H9 (cell line): ENCODE results near the gene ACTRT3. TPM values are rescaled to one million over a fixed set of nuclear protein-coding genes. Genes with fewer than 3 reads are reported as not detected.

Experiments used
- DNase-seq: peaks from one replicate; pipeline ENCODE4 v3.0.0-alpha.2; 2017
- H2AFZ ChIP-seq: one replicate; pipeline ENCODE4 v1.6.1; 2013; ENCODE audit warnings: mild to moderate bottlenecking, low read length, control low read depth, moderate library complexity
- H2AK5ac ChIP-seq: 2 replicates; pipeline ENCODE4 v1.6.1; 2013; ENCODE audit warnings: low read length, control low read depth, mixed read lengths; ENCODE audit not compliant: insufficient read length
- H2BK120ac ChIP-seq: one replicate; pipeline ENCODE4 v1.6.1; 2013; ENCODE audit warnings: low read depth, mild to moderate bottlenecking, low read length, control low read depth, inconsistent platforms; ENCODE audit not compliant: poor library complexity, severe bottlenecking
- H2BK12ac ChIP-seq: 2 replicates; pipeline ENCODE4 v1.6.1; 2013; ENCODE audit warnings: low read length, control low read depth, mixed read lengths, low read depth; ENCODE audit not compliant: insufficient read length
- H2BK15ac ChIP-seq: 2 replicates; pipeline ENCODE4 v1.6.1; 2013; ENCODE audit warnings: low read depth, low read length, control low read depth
- H2BK20ac ChIP-seq: one replicate; pipeline ENCODE4 v1.6.1; 2013; ENCODE audit warnings: low read depth, mild to moderate bottlenecking, low read length, control low read depth, inconsistent platforms; ENCODE audit not compliant: poor library complexity, severe bottlenecking
- H2BK5ac ChIP-seq: 2 replicates; pipeline ENCODE4 v1.6.1; 2013; ENCODE audit warnings: low read length, control low read depth, mixed read lengths; ENCODE audit not compliant: insufficient read length
- H3K14ac ChIP-seq: 2 replicates; pipeline ENCODE4 v1.6.1; 2013; ENCODE audit warnings: low read length, control low read depth; ENCODE audit not compliant: insufficient read depth
- H3K18ac ChIP-seq: 2 replicates; pipeline ENCODE4 v1.6.1; 2013; ENCODE audit warnings: low read depth, mild to moderate bottlenecking, mixed read lengths, low read length, control low read depth; ENCODE audit not compliant: insufficient read length
- H3K23ac ChIP-seq: 2 replicates; pipeline ENCODE4 v1.6.1; 2013; ENCODE audit warnings: low read length, control low read depth, mixed read lengths, low read depth; ENCODE audit not compliant: insufficient read length
- H3K23me2 ChIP-seq: 2 replicates; pipeline ENCODE4 v1.6.1; 2013; ENCODE audit warnings: low read depth, mild to moderate bottlenecking, mixed read lengths, low read length, control low read depth; ENCODE audit not compliant: insufficient read length, poor library complexity, severe bottlenecking
- H3K27ac ChIP-seq: 2 replicates; pipeline ENCODE4 v1.5.1; 2013; ENCODE audit warnings: low read length, control low read depth, mixed read lengths, low read depth; ENCODE audit not compliant: insufficient read length
- H3K27me3 ChIP-seq: 2 replicates; pipeline ENCODE4 v1.6.1; 2013; ENCODE audit warnings: low read length, control low read depth, inconsistent platforms; ENCODE audit not compliant: insufficient read depth
- H3K4ac ChIP-seq: 2 replicates; pipeline ENCODE4 v1.6.1; 2013; ENCODE audit warnings: low read depth, mild to moderate bottlenecking, control low read depth, inconsistent platforms, low read length, moderate library complexity
- H3K4me1 ChIP-seq: 2 replicates; pipeline ENCODE4 v1.6.1; 2013; ENCODE audit warnings: low read length, control low read depth, inconsistent platforms; ENCODE audit not compliant: insufficient read depth
- H3K4me2 ChIP-seq: 2 replicates; pipeline ENCODE4 v1.6.1; 2013; ENCODE audit warnings: low read length, control low read depth, mixed read lengths; ENCODE audit not compliant: insufficient read length, insufficient read depth
- H3K56ac ChIP-seq: 2 replicates; pipeline ENCODE4 v1.6.1; 2013; ENCODE audit warnings: low read depth, mild to moderate bottlenecking, mixed read lengths, low read length, control low read depth; ENCODE audit not compliant: insufficient read length
- H3K79me1 ChIP-seq: 2 replicates; pipeline ENCODE4 v1.6.1; 2013; ENCODE audit warnings: low read depth, mild to moderate bottlenecking, moderate library complexity, low read length, control low read depth, inconsistent platforms; ENCODE audit not compliant: insufficient read depth, poor library complexity, severe bottlenecking
- H3K79me2 ChIP-seq: 2 replicates; pipeline ENCODE4 v1.6.1; 2013; ENCODE audit warnings: low read length, control low read depth, inconsistent platforms; ENCODE audit not compliant: insufficient read depth
- H3K9ac ChIP-seq: 2 replicates; pipeline ENCODE4 v1.6.1; 2013; ENCODE audit warnings: low read length, control low read depth, mixed read lengths; ENCODE audit not compliant: insufficient read length; ENCODE audit errors: extremely low read depth
- H3K9me3 ChIP-seq: one replicate; pipeline ENCODE4 v1.6.1; 2013; ENCODE audit warnings: low read depth, low read length, inconsistent platforms; ENCODE audit not compliant: control insufficient read depth
- H3T11ph ChIP-seq: one replicate; pipeline ENCODE4 v1.6.1; 2013; ENCODE audit warnings: mild to moderate bottlenecking, low read length, control low read depth, inconsistent platforms
- H4K20me1 ChIP-seq: one replicate; pipeline ENCODE4 v1.6.1; 2013; ENCODE audit not compliant: control insufficient read depth, insufficient read length, insufficient read depth
- H4K5ac ChIP-seq: 2 replicates; pipeline ENCODE4 v1.6.1; 2013; ENCODE audit warnings: low read depth, mild to moderate bottlenecking, mixed read lengths, low read length, control low read depth; ENCODE audit not compliant: insufficient read length
- H4K8ac ChIP-seq: replicated peaks from 2 replicates; pipeline ENCODE4 v1.6.1; 2013; ENCODE audit warnings: low read length, control low read depth, mixed read lengths, low read depth; ENCODE audit not compliant: insufficient read length
- H4K91ac ChIP-seq: 2 replicates; pipeline ENCODE4 v1.6.1; 2013; ENCODE audit warnings: low read depth, mild to moderate bottlenecking, moderate library complexity, mixed read lengths, low read length, control low read depth; ENCODE audit not compliant: insufficient read length
- H3K27ac Mint-ChIP-seq, 3 experiments: 2 replicates in 2 of 3; 3 replicates in 1 of 3; pipeline ENCODE4 v1.8.0; 2020 to 2021; ENCODE audit warnings: mixed read lengths in 3 of 3, mild to moderate bottlenecking in 1 of 3, moderate library complexity in 1 of 3
- H3K27me3 Mint-ChIP-seq: 2 replicates; pipeline ENCODE4 v1.8.0; 2021; ENCODE audit warnings: low read depth, mild to moderate bottlenecking, moderate library complexity, mixed read lengths
- H3K36me3 Mint-ChIP-seq, 3 experiments: 2 replicates in 2 of 3; 3 replicates in 1 of 3; pipeline ENCODE4 v1.8.0; 2020 to 2021; ENCODE audit warnings: low read depth in 3 of 3, mixed read lengths in 3 of 3; ENCODE audit not compliant: insufficient read depth in 1 of 3
- H3K4me1 Mint-ChIP-seq, 2 experiments: 2 replicates each; pipeline ENCODE4 v1.8.0; 2020; ENCODE audit warnings: mixed read lengths in 2 of 2
- H3K4me3 Mint-ChIP-seq, 2 experiments: 2 replicates in 1 of 2; 3 replicates in 1 of 2; pipeline ENCODE4 v1.8.0; 2020 to 2021; ENCODE audit warnings: mild to moderate bottlenecking in 2 of 2, mixed read lengths in 2 of 2, moderate library complexity in 1 of 2
- H3K9me3 Mint-ChIP-seq, 2 experiments: 2 replicates in 1 of 2; 3 replicates in 1 of 2; pipeline ENCODE4 v1.8.0; 2020; ENCODE audit warnings: mild to moderate bottlenecking in 2 of 2, mixed read lengths in 2 of 2, moderate library complexity in 1 of 2
- WGBS: extraction: QIAGEN DNeasy Blood & Tissue Kit; methylation state at CpG from one replicate; pipeline ENCODE4 v1.1.7; 2013; ENCODE audit warnings: missing lambda C conversion rate, low lambda C conversion rate, mixed read lengths; ENCODE audit not compliant: insufficient read length; ENCODE audit errors: extremely low coverage; 5-methylcytosine and 5-hydroxymethylcytosine counted together
- total RNA-seq: library from RNA; stranded (reverse); gene quantifications from 2 replicates; pipeline ENCODE4 v1.2.1, GENCODE V29; 2021
- TF ChIP-seq, protein P1 (sequence below): fragments of 200-600 bp; sonication (generic); conservative IDR thresholded peaks from 3 replicates; pipeline ENCODE4 v1.8.0; 2021; ENCODE audit warnings: antibody characterized with exemption, mild to moderate bottlenecking

Gene ACTRT3
- total RNA-seq, 1 experiment from 2014 or later: 5.9 TPM

DNA sequence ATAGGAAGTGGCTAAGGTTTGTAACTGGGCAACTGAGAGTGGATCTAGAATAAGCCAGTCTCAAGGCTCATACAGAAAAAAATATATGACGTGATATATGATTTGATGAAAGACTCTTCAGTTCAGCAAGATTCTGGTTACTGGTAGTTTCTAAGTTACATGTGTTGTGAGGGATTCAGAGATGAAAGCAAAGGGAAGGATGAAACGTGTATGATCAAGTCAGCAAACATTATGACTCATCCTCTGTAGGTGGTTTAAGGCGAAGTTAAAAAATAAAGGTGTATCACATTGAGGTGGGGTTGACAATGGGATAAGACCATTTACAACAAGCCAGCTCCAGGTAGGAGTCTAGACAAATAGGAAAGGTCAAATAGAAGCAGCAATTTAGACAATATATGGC lies 20.7 kb downstream of the ACTRT3 start:
- Histone ChIP-seq H3K79me1 (no peaks in the 10 kb centered on the region), H3K4me1 (no peaks in the 10 kb centered on the region), H2BK12ac (no peak overlapping the region), H2AK5ac (no peak overlapping the region), H3K9ac (no peak overlapping the region), H3K27me3 (no peaks in the 10 kb centered on the region), H4K5ac (no peak overlapping the region), H3K27ac (no peak overlapping the region), H3K18ac (no peak overlapping the region), H2BK15ac (no peak overlapping the region), H2AFZ (no peak overlapping the region), H3T11ph (no peak overlapping the region), H4K91ac (no peak overlapping the region), H3K56ac (no peak overlapping the region), H3K23ac (no peak overlapping the region), H3K23me2 (no peaks in the 10 kb centered on the region), H4K20me1 (no peaks in the 10 kb centered on the region), H3K79me2 (no peaks in the 10 kb centered on the region), H3K4ac (no peak overlapping the region), H3K4me2 (no peak overlapping the region), H4K8ac (no peak overlapping the region), H2BK5ac (no peak overlapping the region), H3K9me3 (no peaks in the 10 kb centered on the region), H3K14ac (no peak overlapping the region), H2BK120ac (no peak overlapping the region), H2BK20ac (no peak overlapping the region)
- no peaks in the 10 kb centered on the region; the same call in 1 of the 2 replicates for H3K27me3 Mint-ChIP-seq
- H3K4me1 Mint-ChIP-seq: peaks cover 7 to 12% of the 10 kb centered on the region in 2 experiments
- WGBS: no CpG with 5 or more reads among the region's 3 CpGs
- H3K27ac Mint-ChIP-seq: no peak overlapping the region
- no peaks in the 10 kb centered on the region for H3K36me3 Mint-ChIP-seq
- no peak for DNase-seq
- H3K9me3 Mint-ChIP-seq: no peaks in the 10 kb centered on the region
- TF ChIP-seq, protein P1, sequence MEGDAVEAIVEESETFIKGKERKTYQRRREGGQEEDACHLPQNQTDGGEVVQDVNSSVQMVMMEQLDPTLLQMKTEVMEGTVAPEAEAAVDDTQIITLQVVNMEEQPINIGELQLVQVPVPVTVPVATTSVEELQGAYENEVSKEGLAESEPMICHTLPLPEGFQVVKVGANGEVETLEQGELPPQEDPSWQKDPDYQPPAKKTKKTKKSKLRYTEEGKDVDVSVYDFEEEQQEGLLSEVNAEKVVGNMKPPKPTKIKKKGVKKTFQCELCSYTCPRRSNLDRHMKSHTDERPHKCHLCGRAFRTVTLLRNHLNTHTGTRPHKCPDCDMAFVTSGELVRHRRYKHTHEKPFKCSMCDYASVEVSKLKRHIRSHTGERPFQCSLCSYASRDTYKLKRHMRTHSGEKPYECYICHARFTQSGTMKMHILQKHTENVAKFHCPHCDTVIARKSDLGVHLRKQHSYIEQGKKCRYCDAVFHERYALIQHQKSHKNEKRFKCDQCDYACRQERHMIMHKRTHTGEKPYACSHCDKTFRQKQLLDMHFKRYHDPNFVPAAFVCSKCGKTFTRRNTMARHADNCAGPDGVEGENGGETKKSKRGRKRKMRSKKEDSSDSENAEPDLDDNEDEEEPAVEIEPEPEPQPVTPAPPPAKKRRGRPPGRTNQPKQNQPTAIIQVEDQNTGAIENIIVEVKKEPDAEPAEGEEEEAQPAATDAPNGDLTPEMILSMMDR: no peak
- H3K4me3 Mint-ChIP-seq: no peak overlapping the region
